GM18868 (cell line): ENCODE measurements around the gene SORBS1.
"Not testable (repeated sequence)": the region's sequence is repeated elsewhere in the genome, so short reads cannot be mapped to it uniquely, and the experiment has no call there.

Experiments
- ATAC-seq: cut with Tn5 transposase; IDR thresholded peaks from one replicate; pipeline ENCODE4 v1.9.1; 2021; ENCODE audit warnings: mild to moderate bottlenecking, moderate library complexity; ENCODE audit not compliant: unreplicated experiment

SORBS1 gene

GRCh38 chr10:95356190-95356955 lies 204.8 kb downstream of the SORBS1 start:
- no peak for ATAC-seq

GRCh38 chr10:95355301-95355700 lies 205.9 kb downstream of the SORBS1 start:
- no peak for ATAC-seq

GRCh38 chr10:95354110-95354509 lies 207.1 kb downstream of the SORBS1 start:
- no peak for ATAC-seq

GRCh38 chr10:95353123-95353522 lies 208.0 kb downstream of the SORBS1 start:
- ATAC-seq, result no peak

- no peak for ATAC-seq
These were observed 208.5 kb downstream of the SORBS1 start for GRCh38 chr10:95352684-95353083.

GRCh38 chr10:95350830-95351228 lies 210.3 kb downstream of the SORBS1 start:
- ATAC-seq, result no peak

- no peak for ATAC-seq
These were observed 210.8 kb downstream of the SORBS1 start for GRCh38 chr10:95350219-95350829.

GRCh38 chr10:95347402-95347766 lies 213.8 kb downstream of the SORBS1 start:
- ATAC-seq, result not testable (repeated sequence)

GRCh38 chr10:95346715-95347401 lies 214.3 kb downstream of the SORBS1 start:
- ATAC-seq, result no peak

- ATAC-seq, result no peak
These were observed 217.6 kb downstream of the SORBS1 start for GRCh38 chr10:95343573-95343972.

- ATAC-seq, result no peak
These were observed 219.4 kb downstream of the SORBS1 start for GRCh38 chr10:95341716-95342130.

- ATAC-seq, result no peak
These were observed 221.3 kb downstream of the SORBS1 start for GRCh38 chr10:95339863-95340262.

- no peak for ATAC-seq
These were observed 223.6 kb downstream of the SORBS1 start for GRCh38 chr10:95337423-95338160.

- no peak for ATAC-seq
These were observed 224.5 kb downstream of the SORBS1 start for GRCh38 chr10:95336702-95337101.

GRCh38 chr10:95335933-95336699 lies 225.1 kb downstream of the SORBS1 start:
- ATAC-seq, result no peak

- ATAC-seq, result no peak
These were observed 226.4 kb downstream of the SORBS1 start for GRCh38 chr10:95334805-95335144.

GRCh38 chr10:95333997-95334804 lies 227.0 kb downstream of the SORBS1 start:
- no peak for ATAC-seq

GRCh38 chr10:95332666-95333249 lies 228.4 kb downstream of the SORBS1 start:
- no peak for ATAC-seq

GRCh38 chr10:95331596-95332130 lies 229.5 kb downstream of the SORBS1 start:
- no peak for ATAC-seq
